Measurements from ENCODE around the gene AMBRA1.

Gene AMBRA1

DNA sequence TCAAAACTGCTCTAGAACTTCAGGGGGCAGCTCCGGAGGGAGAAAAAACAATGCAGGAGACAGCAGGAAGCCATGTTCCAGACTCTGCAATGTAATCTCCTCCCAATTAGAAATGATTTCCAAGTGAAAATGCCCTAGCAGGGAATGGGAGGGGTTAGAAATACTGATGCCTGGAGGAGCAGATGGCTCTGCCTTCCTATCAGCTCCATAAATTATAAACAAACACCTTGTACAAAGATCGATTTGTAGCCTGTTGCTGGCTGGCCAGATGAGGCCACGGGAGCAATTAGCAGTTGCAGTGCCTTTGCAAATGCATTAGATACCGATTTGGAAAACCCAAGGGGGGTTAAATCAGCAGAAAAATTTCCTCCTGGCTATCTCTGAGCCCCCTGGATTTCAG, 155.6 kb downstream of the AMBRA1 start:
- DNase-seq (ENCODE audit: low spot score): peak; percentile 55

DNA sequence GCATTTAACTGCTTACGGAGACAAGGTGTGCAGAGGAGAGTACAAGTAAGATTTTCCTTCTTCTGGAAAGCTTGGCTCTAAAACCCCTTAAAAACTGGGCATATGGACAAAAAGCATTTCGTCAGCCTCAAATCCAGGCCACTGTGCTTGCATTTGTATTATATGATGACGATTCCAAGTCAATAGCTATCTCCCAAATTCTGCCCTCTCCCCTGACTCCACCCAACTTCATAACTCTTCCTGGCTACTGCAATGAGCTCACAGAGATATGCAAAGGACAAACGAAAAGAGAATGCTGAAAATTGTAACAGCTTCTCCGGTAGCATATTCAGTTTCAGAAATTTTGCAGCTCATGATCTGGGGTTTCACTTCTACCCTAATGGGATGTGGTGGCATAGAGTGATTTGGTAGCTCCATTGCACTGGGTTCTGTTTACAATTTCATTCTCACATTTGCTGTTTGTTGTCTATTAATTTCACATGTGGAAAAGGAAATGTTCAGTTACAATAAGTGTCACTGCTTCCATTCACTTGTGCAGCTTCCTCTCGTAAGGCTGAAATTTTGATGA, 156.6 kb downstream of the AMBRA1 start:
- DNase-seq (ENCODE audit: low spot score): peak; percentile 63

DNA sequence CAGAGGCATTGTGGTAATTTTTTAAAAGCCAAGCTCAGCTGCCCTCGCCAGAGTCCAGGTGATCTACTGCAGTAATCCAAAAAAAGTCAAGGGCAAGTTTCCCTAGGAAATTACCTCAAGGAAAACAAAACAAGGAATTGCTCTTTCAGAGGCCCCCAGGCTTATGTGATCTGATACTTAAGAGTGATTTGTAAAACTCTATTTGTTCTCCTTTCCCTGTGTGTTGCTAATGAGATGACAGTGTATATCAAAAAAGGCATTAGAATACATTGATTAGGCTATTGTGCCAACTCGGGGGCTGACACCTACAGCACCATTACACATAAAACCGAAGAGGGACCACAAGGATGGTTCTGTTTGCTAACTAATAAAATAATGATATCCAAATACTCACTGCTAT, 157.7 kb downstream of the AMBRA1 start:
- no peak for DNase-seq (ENCODE audit: low spot score)

DNA sequence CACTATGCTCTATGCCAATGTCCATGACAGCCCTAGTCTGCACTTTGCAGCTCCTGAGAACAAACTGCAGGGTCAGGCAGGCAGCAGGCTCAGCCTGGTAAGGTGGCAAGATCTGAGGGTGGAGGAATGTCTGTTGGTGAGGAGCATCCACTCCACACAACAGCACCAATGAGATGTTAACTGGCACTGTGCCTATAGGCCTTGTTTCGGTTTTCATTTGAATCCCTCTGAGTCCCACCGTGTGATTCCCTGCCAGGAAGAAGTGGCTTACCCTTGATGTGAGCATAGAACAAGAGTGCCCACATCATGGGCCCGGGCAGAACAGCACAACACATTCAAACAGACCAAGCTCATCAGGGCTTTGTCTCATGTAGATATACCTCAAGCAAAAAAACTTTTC, 158.1 kb downstream of the AMBRA1 start:
- no peak for DNase-seq (ENCODE audit: low spot score)

DNA sequence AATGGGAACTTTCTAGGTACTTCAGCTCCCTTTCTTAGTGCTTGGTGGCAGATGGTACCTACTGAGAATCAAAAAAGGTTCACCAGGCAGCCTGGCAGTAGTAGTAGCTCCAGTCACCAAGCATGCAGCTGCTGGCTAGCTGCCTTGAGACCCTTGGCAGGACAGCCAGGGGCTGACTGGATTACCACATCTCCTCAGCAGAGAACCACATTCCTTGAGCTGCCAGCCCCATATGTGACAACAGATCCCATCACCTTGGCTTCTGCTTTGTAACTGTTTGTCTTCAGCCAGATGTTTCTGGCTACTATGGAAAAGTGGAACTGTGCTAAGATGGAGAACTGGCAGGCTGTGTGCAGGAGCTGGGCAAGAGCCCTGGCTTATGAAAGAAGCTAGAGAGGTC, 162.6 kb downstream of the AMBRA1 start:
- DNase-seq (ENCODE audit: low spot score): no peak

DNA sequence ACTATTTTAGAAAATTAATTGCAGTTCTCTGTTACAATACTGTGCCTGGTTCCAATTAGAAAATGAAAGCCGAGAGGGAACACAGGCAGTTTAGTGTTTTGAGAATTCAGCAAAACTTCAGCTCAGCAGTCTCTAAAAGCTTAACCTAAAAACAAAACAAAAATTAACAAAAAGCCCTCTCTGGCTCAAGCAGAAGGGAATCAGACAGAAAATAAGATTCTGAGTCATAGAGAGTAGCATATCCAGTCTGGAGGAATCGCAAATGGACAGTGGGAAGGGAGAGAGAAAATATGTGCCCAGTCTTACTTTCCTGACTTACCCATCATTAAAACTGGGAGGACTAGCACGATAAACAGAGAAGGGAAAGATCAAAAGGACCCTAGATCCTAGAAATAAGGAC, 164.1 kb downstream of the AMBRA1 start:
- no peak for DNase-seq (ENCODE audit: low spot score)

DNA sequence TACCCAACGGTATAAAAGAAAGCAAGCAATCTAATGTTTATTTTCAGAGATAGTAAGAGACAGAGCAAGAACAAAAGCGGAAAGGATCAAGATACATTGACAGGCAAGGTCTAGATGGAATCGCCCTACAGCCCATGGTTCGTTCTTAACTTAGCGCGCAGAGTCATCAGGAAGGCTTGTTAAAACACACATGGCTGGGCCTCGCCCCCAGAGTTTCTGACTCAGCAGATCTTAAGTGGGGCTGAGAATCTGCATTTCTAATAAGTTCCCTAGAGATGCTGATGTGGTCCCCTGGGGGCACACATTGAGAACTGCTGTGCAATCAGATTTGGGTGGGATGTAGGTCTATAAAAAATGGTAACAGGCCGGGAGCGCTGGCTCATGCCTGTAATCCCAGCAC, 166.5 kb downstream of the AMBRA1 start:
- no peak for DNase-seq (ENCODE audit: low spot score)

DNA sequence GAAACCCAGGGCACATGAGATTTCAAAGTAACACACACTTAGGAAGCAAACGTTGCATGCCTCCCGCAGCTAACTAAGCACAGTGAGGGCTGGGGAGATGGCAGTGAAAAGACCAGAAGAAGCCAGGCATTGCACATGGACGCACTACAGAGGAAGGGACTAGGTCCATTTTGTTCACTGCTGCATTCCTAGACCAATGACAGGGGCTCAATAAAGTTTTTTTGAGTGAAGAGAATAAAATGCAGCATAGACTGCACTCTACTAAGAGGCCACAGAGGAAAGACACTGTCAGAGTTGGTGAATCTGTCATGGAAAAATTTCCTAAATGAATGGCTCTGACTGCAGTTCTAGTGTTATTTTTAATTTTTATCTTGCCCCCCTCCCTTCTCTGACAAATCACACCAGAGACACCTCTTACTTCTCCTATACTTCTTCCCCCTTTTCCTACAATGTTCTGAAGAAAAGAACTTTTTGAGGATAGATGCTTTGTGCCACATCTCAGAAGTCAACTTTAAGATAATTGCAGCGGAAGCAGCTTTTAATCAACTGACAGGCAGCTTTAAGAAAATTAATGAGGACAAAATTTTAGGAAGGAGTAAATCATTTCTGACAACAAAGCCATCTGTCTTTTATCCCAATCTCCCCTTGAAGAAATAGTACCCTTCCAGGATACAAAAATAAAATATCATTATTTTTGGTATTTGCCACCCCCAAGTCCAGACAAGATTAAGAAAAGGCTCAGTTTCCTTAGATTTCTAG, 167.4 kb downstream of the AMBRA1 start:
- no peak for DNase-seq (ENCODE audit: low spot score)

DNA sequence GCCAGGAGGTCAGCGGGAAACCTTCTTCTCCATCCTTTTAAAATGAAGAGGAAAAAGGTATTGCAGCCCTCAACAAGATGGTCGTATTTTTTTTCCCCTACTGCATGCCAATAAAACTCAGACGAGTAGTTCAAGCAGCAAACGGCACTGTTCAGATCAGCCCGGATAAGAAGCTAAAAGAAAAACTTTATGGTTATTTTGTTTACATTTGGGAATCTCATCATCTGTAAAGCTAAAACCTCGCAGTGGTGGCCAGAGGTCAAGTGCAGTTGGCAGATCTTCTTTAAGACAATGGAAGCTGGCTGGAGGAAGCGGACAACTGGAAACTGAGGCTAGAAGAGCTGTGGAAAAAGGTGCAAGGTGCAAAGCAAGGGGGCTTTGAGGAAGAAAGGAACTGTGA, 171.2 kb downstream of the AMBRA1 start:
- DNase-seq (ENCODE audit: low spot score): no peak

DNA sequence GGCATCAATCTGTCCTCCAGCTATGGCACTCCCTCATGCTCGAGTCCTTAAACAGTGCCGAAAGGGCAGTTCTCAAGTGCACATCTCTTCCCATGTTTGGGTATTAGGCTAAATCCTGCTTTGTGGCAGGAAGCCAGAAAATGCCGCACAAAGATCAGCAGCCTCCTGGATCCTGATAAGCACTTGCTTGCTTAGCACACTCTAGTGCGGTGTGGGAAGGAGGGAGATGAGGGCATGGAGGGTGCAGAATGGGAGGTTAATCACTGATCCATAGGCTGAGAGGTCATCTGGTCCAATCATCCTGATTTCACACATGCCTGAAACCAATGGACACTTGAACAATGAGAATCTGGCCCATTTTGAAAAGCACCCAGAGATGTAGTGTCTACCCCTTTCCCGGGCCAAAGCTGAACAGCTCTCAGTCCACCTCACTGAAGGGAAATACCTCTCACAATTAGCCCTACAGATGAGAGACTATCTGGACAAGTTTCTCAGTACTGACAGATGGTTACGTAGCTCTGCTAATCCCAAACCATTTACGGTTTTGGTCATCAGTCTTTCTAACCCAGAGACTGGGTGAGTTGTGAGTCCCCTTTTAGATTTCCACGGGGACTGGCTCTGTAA, 172.5 kb downstream of the AMBRA1 start:
- peak; percentile 34 for DNase-seq (ENCODE audit: low spot score)

DNA sequence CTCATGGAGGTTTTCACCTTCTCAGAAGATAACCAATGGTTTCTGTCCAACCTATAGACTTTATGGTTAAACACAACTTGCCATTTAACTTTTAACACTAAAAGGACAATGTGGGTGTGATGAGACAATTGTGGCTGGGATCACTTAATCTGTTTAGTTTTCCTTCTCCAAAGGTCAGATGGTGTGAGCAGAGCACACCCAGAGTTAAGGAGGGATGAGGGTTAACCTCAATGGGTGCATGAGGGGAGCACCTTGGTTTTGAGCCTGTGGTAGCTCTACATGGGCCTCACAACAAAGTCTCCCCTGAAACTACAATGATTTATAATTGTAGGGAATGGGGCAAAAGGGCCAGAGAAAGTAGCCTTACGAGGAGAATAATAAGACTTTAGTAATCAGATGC, 173.3 kb downstream of the AMBRA1 start:
- DNase-seq (ENCODE audit: low spot score): no peak

DNA sequence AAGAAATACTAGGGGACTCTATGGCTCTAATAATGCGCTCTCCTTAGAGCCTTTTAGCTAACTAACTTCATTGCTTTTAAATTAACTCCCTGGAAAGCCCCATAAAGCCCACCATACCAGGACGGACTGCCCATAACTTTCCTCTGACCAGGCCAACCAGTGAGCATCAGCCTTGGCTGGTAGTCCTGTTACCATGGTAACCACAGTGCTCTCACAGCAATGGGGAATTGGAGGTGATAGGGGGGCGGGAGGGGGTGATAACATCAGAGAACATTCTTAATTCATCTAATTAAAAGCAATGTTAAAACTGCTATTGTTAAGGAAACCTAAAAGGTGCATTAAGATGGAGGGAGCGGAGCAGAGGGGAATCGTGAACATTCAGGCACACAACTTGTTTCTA, 175.1 kb downstream of the AMBRA1 start:
- no peak for DNase-seq (ENCODE audit: low spot score)

DNA sequence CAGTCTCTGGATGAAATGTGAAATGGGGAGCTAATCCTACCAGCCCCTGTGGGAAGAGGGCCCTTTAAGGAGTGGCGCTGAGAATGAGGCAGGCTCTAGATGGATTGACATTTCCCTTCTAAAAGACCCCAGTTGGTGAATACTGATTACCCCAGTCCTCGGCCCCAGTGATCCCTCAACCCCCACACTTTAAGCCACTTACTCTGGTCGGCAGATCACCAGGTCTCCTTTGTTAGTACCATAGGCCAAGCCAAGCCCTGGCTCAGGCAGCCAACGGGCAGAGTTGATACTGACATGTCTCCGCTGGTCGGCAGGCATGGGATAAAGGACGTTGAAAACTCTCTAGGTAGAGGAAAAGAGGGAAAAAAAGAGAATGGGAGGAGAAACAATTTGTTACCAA, 176.1 kb downstream of the AMBRA1 start:
- no peak for DNase-seq (ENCODE audit: low spot score)

DNA sequence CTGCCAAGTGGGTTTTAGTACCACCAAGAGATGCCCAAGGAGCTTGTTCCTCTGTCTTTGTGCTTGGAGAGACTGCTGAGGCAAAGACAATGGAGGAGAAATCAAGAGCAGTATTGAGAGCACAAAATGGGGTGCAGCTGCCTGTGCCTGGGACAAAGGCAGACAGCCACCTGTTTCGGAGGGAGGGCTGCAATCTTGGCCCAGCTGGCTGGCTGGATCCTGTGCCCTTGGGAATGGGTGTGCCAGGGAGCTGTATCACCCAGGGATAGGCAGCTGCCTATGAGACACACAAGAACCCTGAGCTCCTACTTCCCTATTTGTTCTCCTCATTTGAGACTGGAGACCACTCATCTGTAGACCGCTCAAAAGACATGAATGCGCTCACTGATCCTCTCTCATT, 178.9 kb downstream of the AMBRA1 start:
- no peak for DNase-seq (ENCODE audit: low spot score)

DNA sequence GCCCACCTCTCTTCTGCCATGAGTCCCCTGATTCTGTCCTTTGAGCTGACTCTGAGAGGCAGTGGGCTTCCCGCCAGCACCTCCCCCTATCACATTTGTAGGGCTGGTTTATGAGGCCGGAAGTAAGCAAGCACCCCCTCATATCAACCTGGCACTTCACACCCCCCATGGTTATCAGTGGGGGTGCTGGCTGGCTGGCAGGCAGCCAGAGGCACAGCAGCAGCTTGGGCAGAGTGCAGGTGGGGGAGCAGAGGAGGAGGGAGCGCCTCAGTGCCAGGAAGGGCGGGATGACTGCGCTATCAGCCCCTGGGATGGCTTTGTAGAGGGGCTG, 179.4 kb downstream of the AMBRA1 start:
- DNase-seq (ENCODE audit: low spot score): no peak

DNA sequence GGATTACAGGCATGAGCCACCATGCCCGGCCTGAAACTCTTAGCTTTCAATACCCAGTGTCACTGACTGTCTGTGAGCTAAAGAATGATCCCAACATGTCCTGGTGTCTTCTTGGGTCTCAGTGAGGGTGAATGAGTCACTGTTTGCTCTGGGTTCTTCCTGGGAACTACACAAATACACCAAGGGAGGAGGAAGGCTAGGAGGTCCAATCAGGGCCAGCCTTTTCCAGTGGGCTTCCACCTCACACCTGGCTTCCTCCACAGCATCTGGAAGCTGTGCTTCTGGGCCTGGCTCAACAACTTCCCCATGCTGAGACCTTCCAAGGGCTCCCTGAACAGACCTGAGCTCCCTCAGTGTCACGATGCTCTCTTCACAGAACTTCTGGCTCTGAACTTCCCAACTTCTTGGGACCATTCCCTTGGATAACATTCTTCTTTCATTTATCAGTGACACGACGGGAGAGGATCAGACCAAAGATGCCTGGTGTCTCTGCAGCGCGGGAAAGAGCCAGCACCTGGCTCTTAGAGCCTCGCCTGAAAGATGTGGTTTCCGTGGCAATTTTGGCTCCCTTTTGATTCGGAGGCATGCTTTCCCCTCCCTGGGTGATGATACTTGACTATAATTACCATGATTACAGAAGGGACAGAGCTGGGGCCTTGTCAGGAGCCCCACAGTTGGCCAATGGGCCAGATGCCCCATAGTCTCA, 179.9 kb downstream of the AMBRA1 start:
- no peak for DNase-seq (ENCODE audit: low spot score)

DNA sequence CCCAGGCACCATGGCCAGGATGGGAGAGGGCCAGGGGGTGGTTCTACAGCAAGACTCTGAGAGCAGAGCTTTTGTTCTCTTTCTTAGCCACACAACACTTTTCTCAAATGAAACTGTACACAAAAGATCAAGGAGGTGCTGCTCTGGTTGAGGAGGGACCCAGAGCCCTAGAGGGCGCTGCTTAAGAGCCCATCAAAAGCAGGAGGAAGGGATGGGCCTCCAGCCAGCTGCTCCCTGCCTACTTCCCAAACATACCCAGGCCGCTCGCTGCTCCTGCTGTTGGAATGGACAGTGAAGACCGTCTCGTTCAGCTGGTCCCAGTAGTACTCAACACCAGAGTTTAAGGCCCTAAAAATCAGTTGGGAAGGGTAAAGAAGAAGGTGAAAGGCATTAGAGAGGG, 183.8 kb downstream of the AMBRA1 start:
- DNase-seq (ENCODE audit: low spot score): no peak

DNA sequence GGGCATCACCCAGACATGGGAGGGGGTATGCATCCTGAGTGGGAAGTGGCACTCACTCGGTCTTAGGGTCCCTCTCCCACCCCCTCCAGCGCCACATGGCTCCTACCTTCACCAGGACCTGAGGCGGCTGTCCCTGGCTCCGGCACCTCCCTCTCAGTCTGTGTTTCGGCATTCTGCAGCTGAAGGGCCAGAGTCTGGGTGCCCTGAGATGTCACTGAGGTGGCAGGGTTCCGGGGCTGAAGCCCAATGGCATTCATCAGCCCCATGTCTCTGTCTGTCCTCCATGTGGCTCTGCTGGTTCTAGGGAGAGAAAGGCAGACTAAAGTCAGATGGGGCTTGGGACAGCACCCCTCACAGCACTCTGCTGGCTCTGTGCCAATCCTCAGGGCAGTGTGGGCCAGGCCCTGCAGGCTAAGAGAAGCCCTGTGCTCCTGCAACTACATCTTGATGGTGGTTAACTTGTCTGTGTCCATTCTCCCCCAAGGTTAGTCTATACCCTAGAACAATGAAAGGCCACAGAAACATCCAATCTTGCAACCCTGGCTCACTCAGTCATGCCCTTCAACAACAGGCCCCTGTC, 185.3 kb downstream of the AMBRA1 start:
- DNase-seq (ENCODE audit: low spot score): no peak

DNA sequence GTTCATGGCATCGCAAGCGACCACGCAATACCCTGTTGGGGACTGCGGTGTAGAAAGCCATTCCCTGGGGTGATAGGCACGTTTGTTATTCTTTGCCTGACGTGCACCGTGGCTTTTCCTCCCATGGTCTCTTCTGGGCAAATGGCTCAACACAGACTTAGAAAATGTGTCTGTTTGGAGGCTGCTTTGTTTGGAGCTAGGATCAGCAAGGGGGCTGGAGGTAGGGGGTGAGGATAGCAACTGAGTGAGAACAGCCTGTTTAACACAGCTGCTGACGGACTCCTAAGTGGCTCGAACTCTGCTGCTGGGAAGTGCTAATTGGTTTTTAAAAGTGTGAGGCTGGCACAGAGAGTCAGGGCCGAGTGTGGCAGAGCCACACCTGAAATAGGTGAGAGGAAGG, 186.2 kb downstream of the AMBRA1 start:
- DNase-seq (ENCODE audit: low spot score): no peak

DNA sequence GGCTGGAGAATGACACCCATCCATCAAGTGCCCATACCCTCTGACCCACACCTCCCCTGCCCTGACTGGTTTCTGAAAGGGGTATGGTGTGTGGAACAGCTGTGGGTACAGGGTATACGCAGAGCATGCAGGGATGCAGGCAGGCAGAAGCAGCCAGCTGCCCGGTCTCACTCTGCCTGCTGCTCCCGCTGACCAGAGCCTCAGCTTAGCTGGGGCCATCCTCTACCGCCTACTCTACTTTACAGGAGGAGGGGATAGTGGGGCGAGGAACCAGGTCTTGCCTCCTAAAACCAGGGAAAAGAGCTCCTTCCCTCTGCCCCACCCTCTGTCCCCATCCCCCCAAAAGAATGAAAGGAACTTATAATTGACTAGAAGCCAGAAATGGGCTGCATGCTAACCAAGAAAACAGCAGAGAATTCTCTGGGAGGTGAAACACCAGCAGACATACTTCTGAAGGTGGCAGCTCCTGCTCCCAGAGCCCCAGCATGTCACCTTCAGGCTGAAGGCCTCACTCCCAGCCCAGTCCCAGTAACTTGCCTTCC, 189.3 kb downstream of the AMBRA1 start:
- DNase-seq (ENCODE audit: low spot score): no peak

DNA sequence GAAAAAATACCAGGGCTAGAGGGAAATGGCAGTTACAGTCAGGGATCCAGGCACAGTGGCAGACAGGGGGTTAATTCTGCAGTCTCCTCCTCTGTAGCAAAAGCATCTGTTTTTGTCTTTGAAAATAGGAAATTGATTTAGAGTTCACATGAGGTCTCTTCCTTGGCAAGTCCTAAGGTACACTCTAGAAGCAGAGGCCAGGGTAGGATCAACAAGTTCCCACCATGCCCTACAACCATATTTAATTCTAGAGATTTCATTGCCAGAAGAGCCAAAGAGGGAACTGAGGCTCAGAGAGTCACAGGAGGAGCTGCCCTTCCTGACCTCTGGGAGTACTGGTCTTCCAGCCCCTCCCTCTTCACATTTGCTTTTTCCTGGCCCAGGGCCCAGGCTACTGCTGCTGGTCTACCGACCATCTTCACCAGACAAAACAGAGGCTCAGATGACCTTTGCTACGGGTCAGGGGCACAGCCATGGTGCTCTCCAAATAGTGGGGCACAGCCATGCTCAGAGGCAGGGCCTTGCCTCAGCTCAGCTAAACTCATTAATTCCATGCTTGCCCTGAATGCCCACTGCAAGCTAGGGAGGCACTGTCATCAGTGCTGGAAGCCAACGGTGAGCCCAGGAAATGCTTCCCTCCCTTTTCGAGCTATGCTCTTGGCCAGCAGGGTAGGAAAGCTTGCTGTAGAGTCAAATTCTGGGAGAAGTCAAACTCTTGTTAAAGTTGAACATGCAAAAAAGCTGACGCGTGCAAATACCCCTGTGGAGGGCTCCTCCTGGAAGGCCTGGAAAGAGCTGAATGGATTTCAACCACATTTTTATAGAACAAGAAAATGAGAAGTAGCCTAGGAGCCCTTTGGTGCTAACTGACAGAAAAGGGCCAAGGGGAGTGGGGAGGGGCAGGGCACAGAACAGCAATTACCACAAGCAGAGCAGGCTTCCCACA, 190.6 kb downstream of the AMBRA1 start:
- no peak for DNase-seq (ENCODE audit: low spot score)

All from cerebellar cortex (tissue), 1 donor.